Neural crest cell (in vitro differentiated cells): ENCODE data around the gene PTTG1IP. TPM values are rescaled to one million over a fixed set of nuclear protein-coding genes. Genes with fewer than 3 reads are reported as not detected.

Source experiments
- DNase-seq: peaks from one replicate; pipeline ENCODE4 v3.0.0; 2021; ENCODE audit warnings: low read depth, mixed read lengths, low spot score
- H3K27ac Mint-ChIP-seq: one replicate; pipeline ENCODE4 v1.8.0; 2021; ENCODE audit warnings: mild to moderate bottlenecking, mixed read lengths; ENCODE audit not compliant: unreplicated experiment
- H3K27me3 Mint-ChIP-seq: 2 replicates; pipeline ENCODE4 v1.8.0; 2021; ENCODE audit warnings: low read depth, mild to moderate bottlenecking, mixed read lengths
- H3K36me3 Mint-ChIP-seq: 2 replicates; pipeline ENCODE4 v1.8.0; 2021; ENCODE audit warnings: low read depth, mild to moderate bottlenecking, mixed read lengths
- H3K4me1 Mint-ChIP-seq: 2 replicates; pipeline ENCODE4 v1.8.0; 2021; ENCODE audit warnings: mixed read lengths
- H3K4me3 Mint-ChIP-seq: one replicate; pipeline ENCODE4 v1.8.0; 2021; ENCODE audit warnings: mild to moderate bottlenecking, mixed read lengths
- H3K9me3 Mint-ChIP-seq: 2 replicates; pipeline ENCODE4 v1.8.0; 2021; ENCODE audit warnings: mixed read lengths
- CTCF ChIP-seq: fragments of 200-600 bp; sonication (generic); conservative IDR thresholded peaks from 2 replicates; pipeline ENCODE4 v1.5.0; 2021; ENCODE audit warnings: antibody characterized with exemption, mild to moderate bottlenecking
- total RNA-seq: library from RNA; stranded (reverse); gene quantifications from 2 replicates; pipeline ENCODE4 v1.2.1, GENCODE V29; 2021

The PTTG1IP gene
- total RNA-seq, 1 donor from 2014 or later = 164 TPM

GRCh38 chr21:44872323-44872648, 1.2 kb downstream of the PTTG1IP start:
- Mint-ChIP-seq H3K4me1 (peaks cover 54% of the 10 kb centered on the region), H3K9me3 (no peaks in the 10 kb centered on the region), H3K4me3 (peak overlapping the region; percentile 96), H3K36me3 (no peaks in the 10 kb centered on the region), H3K27ac (peak overlapping the region; percentile 92), H3K27me3 (peaks cover 36% of the 10 kb centered on the region)
- DNase-seq = no peak
- no peak for TF ChIP-seq CTCF

- Mint-ChIP-seq H3K4me3 (peak overlapping the region; percentile 96), H3K27me3 (peaks cover 30% of the 10 kb centered on the region), H3K4me1 (peaks cover 60% of the 10 kb centered on the region), H3K36me3 (no peaks in the 10 kb centered on the region), H3K27ac (peak overlapping the region; percentile 69), H3K9me3 (no peaks in the 10 kb centered on the region)
- TF ChIP-seq CTCF = no peak
- DNase-seq = no peak
Measured at GRCh38 chr21:44871576-44872269, 1.8 kb downstream of the PTTG1IP start.

- no peaks in the 10 kb centered on the region for H3K36me3 Mint-ChIP-seq
- DNase-seq = no peak
- H3K27me3 Mint-ChIP-seq = peaks cover 22% of the 10 kb centered on the region
- TF ChIP-seq CTCF = no peak
- H3K4me3 Mint-ChIP-seq = peak overlapping the region; percentile 96
- H3K9me3 Mint-ChIP-seq = no peaks in the 10 kb centered on the region
- peak overlapping the region; percentile 51 for H3K27ac Mint-ChIP-seq
- H3K4me1 Mint-ChIP-seq = peaks cover 64% of the 10 kb centered on the region
Measured at GRCh38 chr21:44870748-44871495, 2.6 kb downstream of the PTTG1IP start.

- TF ChIP-seq CTCF = no peak
- H3K9me3 Mint-ChIP-seq = no peaks in the 10 kb centered on the region
Measured at GRCh38 chr21:44869781-44870747, 3.4 kb downstream of the PTTG1IP start.

GRCh38 chr21:44868707-44869106, 4.8 kb downstream of the PTTG1IP start:
- no peaks in the 10 kb centered on the region for H3K36me3 Mint-ChIP-seq
- H3K27me3 Mint-ChIP-seq = peaks cover 2% of the 10 kb centered on the region
- peaks cover 64% of the 10 kb centered on the region for H3K4me1 Mint-ChIP-seq
- no peaks in the 10 kb centered on the region for H3K9me3 Mint-ChIP-seq
- peak overlapping the region; percentile 52 for H3K27ac Mint-ChIP-seq
- no peak for DNase-seq
- peak overlapping the region; percentile 58 for H3K4me3 Mint-ChIP-seq
- no peak for TF ChIP-seq CTCF

More at GRCh38 chr21:44869781-44870747, 3.4 kb downstream of the PTTG1IP start:
- Mint-ChIP-seq H3K36me3 (no peaks in the 10 kb centered on the region), H3K27ac (peak overlapping the region; percentile 81), H3K4me3 (peak overlapping the region; percentile 82), H3K27me3 (peaks cover 14% of the 10 kb centered on the region), H3K4me1 (peaks cover 63% of the 10 kb centered on the region)
- no peak for DNase-seq
